ENCODE measurements around the gene OCIAD2.
"Not testable (repeated sequence)": the region's sequence is repeated elsewhere in the genome, so short reads cannot be mapped to it uniquely, and the experiment has no call there.

OCIAD2 gene

GRCh38 chr4:48854395-48854683, 52.2 kb downstream of the OCIAD2 start:
- no peak for DNase-seq (ENCODE audit: low read depth)

DNA sequence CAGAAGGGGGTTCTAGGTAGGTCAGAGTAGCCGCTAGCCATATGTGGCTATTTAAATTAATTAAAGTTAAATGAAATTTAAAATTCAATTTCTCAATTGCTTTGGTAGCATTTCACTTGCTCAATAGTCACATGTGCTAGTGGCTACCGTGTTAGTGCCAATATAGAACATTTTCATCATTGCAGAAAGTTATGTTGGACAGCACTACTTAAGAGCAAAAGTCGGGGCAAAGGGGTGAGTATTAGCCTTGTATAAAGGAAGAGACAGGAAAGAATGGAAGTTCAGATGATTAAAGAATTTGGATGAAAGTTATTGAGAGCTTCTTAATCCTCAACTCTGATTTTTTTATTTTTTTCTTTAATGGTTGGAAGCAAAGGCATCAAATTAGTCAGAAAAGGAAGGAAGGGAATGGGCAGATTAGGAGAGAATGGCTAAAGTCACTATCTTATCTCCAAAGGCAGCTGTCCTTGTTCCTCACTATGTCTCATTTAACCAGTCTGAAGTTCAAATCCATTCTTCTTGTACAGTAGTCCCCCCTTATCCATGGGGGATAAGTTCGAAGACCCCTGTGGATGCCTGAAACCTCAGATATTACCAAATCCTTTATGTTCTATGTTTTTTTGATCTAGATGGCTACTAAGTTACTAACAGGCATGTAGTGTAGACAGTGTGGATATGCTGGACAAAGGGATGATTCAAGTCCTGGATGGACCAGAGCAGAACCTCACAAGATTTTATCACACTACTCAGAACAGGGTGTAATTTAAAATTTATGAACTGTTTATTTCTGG, 52.8 kb downstream of the OCIAD2 start:
- DNase-seq (ENCODE audit: low read depth) = no peak

DNA sequence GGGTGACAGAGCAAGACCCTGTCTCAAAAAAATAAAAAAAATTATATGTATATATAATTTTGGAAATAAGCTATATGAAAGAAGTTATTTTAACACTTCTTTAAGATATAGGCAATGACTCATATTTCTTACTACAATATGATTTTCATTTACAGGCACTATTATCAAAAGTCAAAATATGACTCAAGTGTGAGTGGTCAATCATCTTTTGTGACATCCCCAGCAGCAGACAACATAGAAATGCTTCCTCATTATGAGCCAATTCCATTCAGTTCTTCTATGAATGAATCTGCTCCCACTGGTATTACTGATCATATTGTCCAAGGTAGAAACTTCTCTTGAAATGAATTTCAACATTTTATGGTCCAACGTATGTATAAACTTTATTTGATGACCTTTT, 54.9 kb downstream of the OCIAD2 start:
- no peak for DNase-seq (ENCODE audit: low read depth)

GRCh38 chr4:48848799-48849198, 57.8 kb downstream of the OCIAD2 start:
- DNase-seq (ENCODE audit: low read depth) = not testable (repeated sequence)

- no peak for DNase-seq (ENCODE audit: low read depth)
Measured at GRCh38 chr4:48844843-48845242, 61.7 kb downstream of the OCIAD2 start.

- no peak for DNase-seq (ENCODE audit: low read depth)
Measured at GRCh38 chr4:48841045-48841827, 65.3 kb downstream of the OCIAD2 start.

GRCh38 chr4:48836658-48837057, 69.9 kb downstream of the OCIAD2 start:
- DNase-seq (ENCODE audit: low read depth) = no peak
